ENCODE measurements around the gene NARF.
"Not testable (repeated sequence)": the region's sequence is repeated elsewhere in the genome, so short reads cannot be mapped to it uniquely, and the experiment has no call there.

DNA sequence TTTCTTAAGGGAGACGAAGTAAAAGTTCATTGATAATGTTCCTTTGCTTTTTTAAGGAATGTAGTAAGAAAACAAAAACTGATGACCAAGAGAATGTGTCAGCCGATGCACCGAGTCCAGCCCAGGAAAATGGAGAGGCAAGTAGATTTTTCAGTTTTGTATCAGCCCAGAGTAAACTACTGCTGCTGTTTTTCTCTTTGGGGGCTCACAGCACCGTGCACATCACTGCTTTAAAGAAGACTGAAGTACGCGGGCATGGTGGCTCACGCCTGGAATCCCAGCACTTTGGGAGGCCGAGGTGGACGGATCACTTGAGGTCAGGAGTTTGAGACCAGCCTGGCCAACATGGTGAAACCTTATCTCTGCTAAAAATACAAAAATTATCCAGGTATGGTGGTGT lies 1.4 kb downstream of the NARF start:
- TF ChIP-seq, protein P1, sequence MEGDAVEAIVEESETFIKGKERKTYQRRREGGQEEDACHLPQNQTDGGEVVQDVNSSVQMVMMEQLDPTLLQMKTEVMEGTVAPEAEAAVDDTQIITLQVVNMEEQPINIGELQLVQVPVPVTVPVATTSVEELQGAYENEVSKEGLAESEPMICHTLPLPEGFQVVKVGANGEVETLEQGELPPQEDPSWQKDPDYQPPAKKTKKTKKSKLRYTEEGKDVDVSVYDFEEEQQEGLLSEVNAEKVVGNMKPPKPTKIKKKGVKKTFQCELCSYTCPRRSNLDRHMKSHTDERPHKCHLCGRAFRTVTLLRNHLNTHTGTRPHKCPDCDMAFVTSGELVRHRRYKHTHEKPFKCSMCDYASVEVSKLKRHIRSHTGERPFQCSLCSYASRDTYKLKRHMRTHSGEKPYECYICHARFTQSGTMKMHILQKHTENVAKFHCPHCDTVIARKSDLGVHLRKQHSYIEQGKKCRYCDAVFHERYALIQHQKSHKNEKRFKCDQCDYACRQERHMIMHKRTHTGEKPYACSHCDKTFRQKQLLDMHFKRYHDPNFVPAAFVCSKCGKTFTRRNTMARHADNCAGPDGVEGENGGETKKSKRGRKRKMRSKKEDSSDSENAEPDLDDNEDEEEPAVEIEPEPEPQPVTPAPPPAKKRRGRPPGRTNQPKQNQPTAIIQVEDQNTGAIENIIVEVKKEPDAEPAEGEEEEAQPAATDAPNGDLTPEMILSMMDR (IDR thresholded peaks at IDR 0.05): not testable (repeated sequence)
- TF ChIP-seq POLR2A (IDR thresholded peaks at IDR 0.05); POLR2AphosphoS5 (IDR thresholded peaks at IDR 0.05; ENCODE audit: insufficient read depth in 1 of 2, low read depth in 1 of 2): not testable (repeated sequence)
